K562 (cell line): ENCODE measurements around the gene ZNF280C. TPM values are rescaled to one million over a fixed set of nuclear protein-coding genes. Genes with fewer than 3 reads are reported as not detected.
A peak's percentile ranks its signal among the peaks of the same experiment; 100 is the strongest.

Experiments
- ATAC-seq: fragments of 200-7000 bp; cut with Tn5 transposase; 3 replicates; pipeline ENCODE4 v1.9.1; 2020; ENCODE audit warnings: moderate library complexity
- BruUV-seq: library from RNA; stranded (reverse); fragments of 400-500 nt; replicated peaks from 2 replicates; lab custom pipeline; 2021; lab: Mats Ljungman, UMichigan
- CTCF ChIA-PET: fragments of 300-600 bp; formaldehyde crosslinking; extraction: SDS; loops from one replicate; lab custom pipeline; 2021; ENCODE audit warnings: low intra/inter-chr PET ratio; lab: Yijun Ruan, JAX
- POLR2A ChIA-PET: fragments of 300-600, 350-650 bp; sonication (Branson Sonifier 250); formaldehyde crosslinking; extraction: SDS; loops from one replicate; lab custom pipeline; 2021; ENCODE audit warnings: antibody characterized with exemption, inconsistent platforms; lab: Yijun Ruan, JAX
- DNase-seq, 4 experiments: peaks; one replicate each; pipeline versions ENCODE4 v3.0.0 to v3.0.0-alpha.2; 2011 to 2018; ENCODE audit warnings: low spot score in 3 of 4, mixed read lengths in 3 of 4; ENCODE audit errors: extremely low read depth in 1 of 4
- FAIRE-seq: peaks from 2 replicates; lab custom pipeline; 2011; peaks lifted over from hg19 to GRCh38; lab: Jason Lieb, UNC
- H2AFZ ChIP-seq: 2 replicates; pipeline ENCODE4 v1.6.0; 2011; ENCODE audit warnings: low read depth, low read length, control low read depth, inconsistent platforms
- H3K27ac ChIP-seq: fragments of 200-600 bp; 3 replicates; pipeline ENCODE4 v1.8.0; 2011; ENCODE audit warnings: low read depth, mild to moderate bottlenecking, control low read depth, inconsistent platforms, low read length, moderate library complexity, mixed read lengths; ENCODE audit errors: extremely low read depth
- H3K27me3 ChIP-seq, 2 experiments: fragments of 300-600 bp in 1 of 2; 2 replicates in 1 of 2; 3 replicates in 1 of 2; pipeline versions ENCODE4 v1.6.0 to v1.8.0; 2011; ENCODE audit warnings: inconsistent platforms in 2 of 2, low read length in 2 of 2, mild to moderate bottlenecking in 1 of 2, mixed read lengths in 1 of 2, moderate library complexity in 1 of 2; ENCODE audit not compliant: control insufficient read depth in 2 of 2, insufficient read depth in 2 of 2
- H3K36me3 ChIP-seq: fragments of 300-600 bp; 3 replicates; pipeline ENCODE4 v1.8.0; 2011; ENCODE audit warnings: mild to moderate bottlenecking, low read length, inconsistent platforms; ENCODE audit not compliant: control insufficient read depth, insufficient read depth
- H3K4me1 ChIP-seq, 2 experiments: fragments of 200-600 bp in 1 of 2; replicated peaks in 1 of 2; 2 replicates in 1 of 2; 3 replicates in 1 of 2; pipeline versions ENCODE4 v1.5.1 to v1.8.0; 2011; ENCODE audit warnings: inconsistent platforms in 2 of 2, low read length in 2 of 2, mild to moderate bottlenecking in 1 of 2, mixed read lengths in 1 of 2, moderate library complexity in 1 of 2; ENCODE audit not compliant: control insufficient read depth in 2 of 2, insufficient read depth in 2 of 2
- H3K4me2 ChIP-seq: 2 replicates; pipeline ENCODE4 v1.6.1; 2011; ENCODE audit warnings: low read length, control low read depth, inconsistent platforms, mixed read lengths; ENCODE audit not compliant: insufficient read depth
- H3K4me3 ChIP-seq: fragments of 200-600 bp; sonication (generic), shearing (Covaris generic); 2 replicates; pipeline ENCODE4 v1.5.1; 2016; ENCODE audit warnings: control low read depth, inconsistent platforms
- H3K79me2 ChIP-seq: fragments of 200-600 bp; 3 replicates; pipeline ENCODE4 v1.8.0; 2011; ENCODE audit warnings: low read length, inconsistent platforms; ENCODE audit not compliant: control insufficient read depth, insufficient read depth
- H3K9ac ChIP-seq, 2 experiments: 2 replicates each; pipeline versions ENCODE4 v1.6.0 to v1.6.1; 2011; ENCODE audit warnings: low read depth in 2 of 2, low read length in 2 of 2, control low read depth in 1 of 2, inconsistent platforms in 1 of 2, mild to moderate bottlenecking in 1 of 2, mixed read lengths in 1 of 2; ENCODE audit not compliant: insufficient read depth in 1 of 2
- H3K9me1 ChIP-seq: one replicate; pipeline ENCODE4 v1.6.0; 2011; ENCODE audit warnings: inconsistent platforms, mild to moderate bottlenecking, low read length, moderate library complexity; ENCODE audit not compliant: control insufficient read depth, insufficient read depth
- H3K9me3 ChIP-seq: replicated peaks from 2 replicates; pipeline ENCODE4 v1.5.1; 2011; ENCODE audit warnings: low read depth, low read length, inconsistent platforms; ENCODE audit not compliant: control insufficient read depth, insufficient read depth
- H4K20me1 ChIP-seq: replicated peaks from 2 replicates; pipeline ENCODE4 v1.6.1; 2011; ENCODE audit warnings: low read length, inconsistent platforms, mixed read lengths; ENCODE audit not compliant: control insufficient read depth, insufficient read depth
- CREB1 ChIP-seq, 2 experiments: sonication (generic) in 1 of 2; formaldehyde crosslinking in 1 of 2; IDR thresholded peaks; 2 replicates each; pipeline versions ENCODE4 v1.6.1 to v1.8.0; 2012 to 2022; ENCODE audit warnings: inconsistent platforms in 1 of 2, mild to moderate bottlenecking in 1 of 2, missing genetic modification reagents in 1 of 2, moderate library complexity in 1 of 2
- RBM25 ChIP-seq: fragments of 200-400 bp; formaldehyde crosslinking; IDR thresholded peaks from 2 replicates; pipeline ENCODE4 v1.6.1; 2018; ENCODE audit warnings: low read length, low read depth, moderate library complexity; ENCODE audit not compliant: severe bottlenecking
- WGBS: fragments of 100-300 bp; shearing (Covaris generic); methylation state at CpG from one replicate; pipeline ENCODE4 v1.1.6; 2016; ENCODE audit warnings: low coverage, mixed read lengths; ENCODE audit not compliant: insufficient coverage; ENCODE audit errors: missing lambda C conversion rate; 5-methylcytosine and 5-hydroxymethylcytosine counted together
- in situ Hi-C: fragments of 300-500 bp; cut with MboI; formaldehyde crosslinking; loops from 4 replicates; pipeline ENCODE4 v1.15.0; 2018; ENCODE audit warnings: inconsistent platforms, mixed read lengths
- intact Hi-C: fragments of 100-400 bp; cut with micrococcal nuclease; formaldehyde crosslinking; loops from 2 replicates; pipeline ENCODE4 v1.14.2; 2022
- polyA plus RNA-seq, 8 experiments: library from polyadenylated mRNA; depleted of rRNA in 4 of 8; stranded (reverse) in 5 of 8; unstranded in 3 of 8; fragments of >200 nt; fragmentation: Nextera tagmentation in 2 of 8; fragmentation: Illumina TruSeq in 1 of 8; extraction: Ambion mirVana in 2 of 8; extraction: Trizol in 1 of 8; gene quantifications; 2 replicates each; pipeline versions ENCODE4 v1.2.1 to v1.2.3, GENCODE V29; 2011 to 2014; ENCODE audit warnings: inconsistent platforms in 1 of 8, missing spikeins in 1 of 8
- total RNA-seq, 7 experiments: library from RNA; depleted of rRNA in 6 of 7; stranded (reverse); fragments of >200 nt in 6 of 7; fragmentation: Illumina TruSeq in 2 of 7; extraction: Trizol in 2 of 7; gene quantifications; 2 replicates each; pipeline versions ENCODE4 v1.2.1 to v1.2.3, GENCODE V29; 2011 to 2021; ENCODE audit warnings: low replicate concordance in 1 of 7
- TF ChIP-seq, protein P1 (sequence below): sonication (generic); formaldehyde crosslinking; IDR thresholded peaks from 2 replicates; pipeline ENCODE4 v1.8.1; 2023; ENCODE audit warnings: mild to moderate bottlenecking, missing genetic modification reagents
- TF ChIP-seq, protein P2 (sequence below): fragments of 250-450 bp; sonication (Bioruptor Pico); IDR thresholded peaks from 2 replicates; pipeline ENCODE4 v1.8.0; 2022; ENCODE audit warnings: inconsistent platforms
- TF ChIP-seq, protein P3 (sequence below): fragments of 450-650 bp; IDR thresholded peaks from 2 replicates; pipeline ENCODE4 v1.6.1; 2018; ENCODE audit not compliant: partially characterized antibody

Gene ZNF280C
- total and polyA plus RNA-seq, 9 of the 15 experiments (the other 6 are each of a cell fraction or from before 2014, with no cell fraction given), result 1.6 to 8.3 (median 4.4) TPM

DNA sequence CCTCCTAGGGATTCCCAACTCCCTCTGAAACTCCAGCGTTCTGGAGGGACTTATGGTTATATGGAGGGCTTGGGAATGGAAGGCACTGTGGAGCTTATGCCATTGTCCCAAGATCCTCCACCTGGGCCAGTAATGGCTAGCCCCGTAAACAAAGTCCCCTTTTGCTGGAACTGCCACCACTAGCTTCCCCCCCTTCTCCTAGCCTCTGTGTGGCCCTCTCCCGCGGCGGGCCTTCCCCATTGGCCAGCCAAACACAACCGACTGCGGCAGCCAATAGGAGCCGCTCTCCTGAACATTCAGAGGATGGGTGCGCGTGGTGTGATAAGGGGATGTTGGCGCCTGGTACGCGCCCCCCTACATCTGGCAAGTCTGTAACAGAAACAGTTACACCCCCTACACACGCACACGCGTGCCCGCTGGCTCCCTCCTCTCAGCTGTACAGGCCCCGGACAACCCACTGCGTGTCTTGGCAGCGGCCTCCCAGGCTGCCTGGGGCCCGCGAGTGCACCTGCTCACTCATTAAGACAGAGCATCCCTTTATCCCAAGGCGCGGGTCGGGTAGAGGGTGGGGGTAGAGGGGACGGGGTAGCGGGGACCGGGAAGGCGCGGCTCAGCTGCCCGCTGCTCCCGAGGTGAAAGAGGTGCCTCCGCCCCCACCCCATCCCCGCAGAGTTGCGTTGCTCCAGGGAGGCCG is 97.8 kb downstream of the ZNF280C start:
- ChIA-PET POLR2A (interaction anchor here (1.1 kb wide), 1 partner anchor 17 kb away, joined by 3 read pairs; no protein-coding TSS in a partner anchor), CTCF (no interaction called here)
- Histone ChIP-seq H3K27ac (no peak overlapping the region), H3K4me1 (peaks cover 25 to 34% of the 10 kb centered on the region in 2 experiments), H3K27me3 (no peaks in the 10 kb centered on the region), H3K79me2 (peaks cover 8% of the 10 kb centered on the region; the same call in 2 of the 3 replicates), H4K20me1 (no peaks in the 10 kb centered on the region), H2AFZ (no peak overlapping the region), H3K9me1 (no peaks in the 10 kb centered on the region), H3K4me2 (no peak overlapping the region), H3K9ac (no peak overlapping the region), H3K4me3 (no peak overlapping the region), H3K36me3 (no peaks in the 10 kb centered on the region), H3K9me3 (no peaks in the 10 kb centered on the region; the same call in 1 of the 2 replicates)
- BruUV-seq, result no TSS peak
- in situ Hi-C loops (no loop called here), intact Hi-C loops (loop anchor here (5.0 kb wide), 1 partner anchor 89 kb away; no protein-coding TSS in a partner anchor)
- DNase-seq, result no peak
- TF ChIP-seq CREB1 (IDR thresholded peaks at IDR 0.05) (no peak), CREB1 (CRISPR knock-in tag; IDR thresholded peaks at IDR 0.05) (no peak), RBM25 (no peak)
- TF ChIP-seq, protein P1, sequence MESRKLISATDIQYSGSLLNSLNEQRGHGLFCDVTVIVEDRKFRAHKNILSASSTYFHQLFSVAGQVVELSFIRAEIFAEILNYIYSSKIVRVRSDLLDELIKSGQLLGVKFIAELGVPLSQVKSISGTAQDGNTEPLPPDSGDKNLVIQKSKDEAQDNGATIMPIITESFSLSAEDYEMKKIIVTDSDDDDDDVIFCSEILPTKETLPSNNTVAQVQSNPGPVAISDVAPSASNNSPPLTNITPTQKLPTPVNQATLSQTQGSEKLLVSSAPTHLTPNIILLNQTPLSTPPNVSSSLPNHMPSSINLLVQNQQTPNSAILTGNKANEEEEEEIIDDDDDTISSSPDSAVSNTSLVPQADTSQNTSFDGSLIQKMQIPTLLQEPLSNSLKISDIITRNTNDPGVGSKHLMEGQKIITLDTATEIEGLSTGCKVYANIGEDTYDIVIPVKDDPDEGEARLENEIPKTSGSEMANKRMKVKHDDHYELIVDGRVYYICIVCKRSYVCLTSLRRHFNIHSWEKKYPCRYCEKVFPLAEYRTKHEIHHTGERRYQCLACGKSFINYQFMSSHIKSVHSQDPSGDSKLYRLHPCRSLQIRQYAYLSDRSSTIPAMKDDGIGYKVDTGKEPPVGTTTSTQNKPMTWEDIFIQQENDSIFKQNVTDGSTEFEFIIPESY (CRISPR knock-in tag), result 0 out of 2 replicates have a peak, but pooled peaks have one; percentile 19
- TF ChIP-seq, protein P2, sequence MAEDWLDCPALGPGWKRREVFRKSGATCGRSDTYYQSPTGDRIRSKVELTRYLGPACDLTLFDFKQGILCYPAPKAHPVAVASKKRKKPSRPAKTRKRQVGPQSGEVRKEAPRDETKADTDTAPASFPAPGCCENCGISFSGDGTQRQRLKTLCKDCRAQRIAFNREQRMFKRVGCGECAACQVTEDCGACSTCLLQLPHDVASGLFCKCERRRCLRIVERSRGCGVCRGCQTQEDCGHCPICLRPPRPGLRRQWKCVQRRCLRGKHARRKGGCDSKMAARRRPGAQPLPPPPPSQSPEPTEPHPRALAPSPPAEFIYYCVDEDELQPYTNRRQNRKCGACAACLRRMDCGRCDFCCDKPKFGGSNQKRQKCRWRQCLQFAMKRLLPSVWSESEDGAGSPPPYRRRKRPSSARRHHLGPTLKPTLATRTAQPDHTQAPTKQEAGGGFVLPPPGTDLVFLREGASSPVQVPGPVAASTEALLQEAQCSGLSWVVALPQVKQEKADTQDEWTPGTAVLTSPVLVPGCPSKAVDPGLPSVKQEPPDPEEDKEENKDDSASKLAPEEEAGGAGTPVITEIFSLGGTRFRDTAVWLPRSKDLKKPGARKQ, result no peak
- TF ChIP-seq, protein P3, sequence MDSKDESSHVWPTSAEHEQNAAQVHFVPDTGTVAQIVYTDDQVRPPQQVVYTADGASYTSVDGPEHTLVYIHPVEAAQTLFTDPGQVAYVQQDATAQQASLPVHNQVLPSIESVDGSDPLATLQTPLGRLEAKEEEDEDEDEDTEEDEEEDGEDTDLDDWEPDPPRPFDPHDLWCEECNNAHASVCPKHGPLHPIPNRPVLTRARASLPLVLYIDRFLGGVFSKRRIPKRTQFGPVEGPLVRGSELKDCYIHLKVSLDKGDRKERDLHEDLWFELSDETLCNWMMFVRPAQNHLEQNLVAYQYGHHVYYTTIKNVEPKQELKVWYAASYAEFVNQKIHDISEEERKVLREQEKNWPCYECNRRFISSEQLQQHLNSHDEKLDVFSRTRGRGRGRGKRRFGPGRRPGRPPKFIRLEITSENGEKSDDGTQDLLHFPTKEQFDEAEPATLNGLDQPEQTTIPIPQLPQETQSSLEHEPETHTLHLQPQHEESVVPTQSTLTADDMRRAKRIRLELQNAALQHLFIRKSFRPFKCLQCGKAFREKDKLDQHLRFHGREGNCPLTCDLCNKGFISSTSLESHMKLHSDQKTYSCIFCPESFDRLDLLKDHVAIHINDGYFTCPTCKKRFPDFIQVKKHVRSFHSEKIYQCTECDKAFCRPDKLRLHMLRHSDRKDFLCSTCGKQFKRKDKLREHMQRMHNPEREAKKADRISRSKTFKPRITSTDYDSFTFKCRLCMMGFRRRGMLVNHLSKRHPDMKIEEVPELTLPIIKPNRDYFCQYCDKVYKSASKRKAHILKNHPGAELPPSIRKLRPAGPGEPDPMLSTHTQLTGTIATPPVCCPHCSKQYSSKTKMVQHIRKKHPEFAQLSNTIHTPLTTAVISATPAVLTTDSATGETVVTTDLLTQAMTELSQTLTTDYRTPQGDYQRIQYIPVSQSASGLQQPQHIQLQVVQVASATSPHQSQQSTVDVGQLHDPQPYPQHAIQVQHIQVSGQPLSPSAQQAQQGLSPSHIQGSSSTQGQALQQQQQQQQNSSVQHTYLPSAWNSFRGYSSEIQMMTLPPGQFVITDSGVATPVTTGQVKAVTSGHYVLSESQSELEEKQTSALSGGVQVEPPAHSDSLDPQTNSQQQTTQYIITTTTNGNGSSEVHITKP, result peak; percentile 58
- ATAC-seq, result no peak
- FAIRE-seq, result no peak
- 90% methylated on average over 13 of the region's 36 CpGs for WGBS
